ENCODE measurements around the gene PHLDB1.

PHLDB1 gene

DNA sequence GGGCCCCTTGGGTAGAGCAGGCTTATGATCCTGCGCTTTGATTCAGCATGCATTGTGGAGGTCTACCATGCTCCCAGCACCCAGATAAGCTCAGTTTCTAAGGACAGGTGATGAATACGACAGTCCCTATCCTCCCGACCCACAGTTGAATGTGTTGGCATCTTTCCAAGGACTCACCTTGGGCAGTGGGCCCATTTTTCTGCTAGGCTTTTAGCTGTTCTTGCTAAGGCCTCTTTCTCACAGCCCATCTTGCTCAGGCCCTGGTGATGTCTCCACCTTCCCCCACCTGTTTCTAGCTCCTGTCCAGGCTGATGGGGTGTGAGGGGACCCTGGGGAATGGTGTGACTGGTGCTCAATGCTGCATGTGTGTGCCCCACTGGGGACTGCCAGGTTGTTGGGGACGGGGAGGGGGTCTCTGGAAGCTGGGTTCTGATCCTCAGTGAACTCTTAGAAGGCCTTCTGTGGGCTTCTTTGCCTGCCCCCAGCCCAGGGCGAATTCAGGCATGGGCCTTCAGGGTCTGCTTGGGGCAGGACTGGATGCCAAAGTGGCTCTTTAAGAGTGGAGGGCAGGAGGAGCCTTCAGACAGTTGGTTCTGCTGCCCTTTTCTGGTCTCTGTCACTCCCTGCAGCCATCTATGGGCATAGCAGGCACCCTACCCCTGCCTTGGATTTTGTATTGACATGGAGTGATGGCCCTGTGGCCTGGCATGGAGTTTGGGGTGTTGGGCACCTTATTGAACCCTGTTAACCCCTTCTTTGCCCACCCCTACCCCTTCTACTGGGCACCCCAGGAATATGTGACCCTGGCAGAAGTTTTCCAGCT is 33.1 kb downstream of the PHLDB1 start:
- DNase-seq (ENCODE audit: low spot score), result no peak

DNA sequence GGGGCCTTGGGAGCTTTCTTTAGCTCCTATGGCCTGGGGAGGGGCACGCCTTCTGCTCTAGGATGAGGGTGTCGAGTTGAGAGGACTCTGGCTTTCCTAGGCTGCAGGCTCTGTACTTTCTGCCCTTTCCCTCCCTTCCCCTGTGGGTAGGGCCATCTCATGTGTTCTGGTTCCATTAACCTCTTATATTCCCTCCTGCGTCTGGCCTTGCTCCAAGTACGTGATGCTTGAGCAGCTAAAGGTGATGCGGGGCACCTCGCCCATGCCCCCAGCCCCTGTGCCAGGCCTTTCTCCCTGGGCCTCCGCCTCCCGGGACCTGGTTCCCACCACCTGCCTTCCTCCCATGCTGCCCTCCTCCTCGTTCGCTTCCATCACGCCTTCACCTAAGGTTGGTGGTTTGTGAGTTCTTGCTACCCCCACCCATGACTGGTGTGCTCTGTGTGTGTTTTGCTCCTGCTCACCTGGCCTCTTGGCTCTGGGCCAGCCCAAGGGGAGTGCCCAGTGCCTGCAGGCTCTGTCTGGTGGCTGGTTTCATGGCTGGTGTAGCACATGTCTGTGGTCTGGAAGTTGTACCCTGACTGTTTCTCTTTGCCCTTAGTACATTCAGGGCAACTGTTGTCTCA is 34.1 kb downstream of the PHLDB1 start:
- no peak for DNase-seq (ENCODE audit: low spot score)

DNA sequence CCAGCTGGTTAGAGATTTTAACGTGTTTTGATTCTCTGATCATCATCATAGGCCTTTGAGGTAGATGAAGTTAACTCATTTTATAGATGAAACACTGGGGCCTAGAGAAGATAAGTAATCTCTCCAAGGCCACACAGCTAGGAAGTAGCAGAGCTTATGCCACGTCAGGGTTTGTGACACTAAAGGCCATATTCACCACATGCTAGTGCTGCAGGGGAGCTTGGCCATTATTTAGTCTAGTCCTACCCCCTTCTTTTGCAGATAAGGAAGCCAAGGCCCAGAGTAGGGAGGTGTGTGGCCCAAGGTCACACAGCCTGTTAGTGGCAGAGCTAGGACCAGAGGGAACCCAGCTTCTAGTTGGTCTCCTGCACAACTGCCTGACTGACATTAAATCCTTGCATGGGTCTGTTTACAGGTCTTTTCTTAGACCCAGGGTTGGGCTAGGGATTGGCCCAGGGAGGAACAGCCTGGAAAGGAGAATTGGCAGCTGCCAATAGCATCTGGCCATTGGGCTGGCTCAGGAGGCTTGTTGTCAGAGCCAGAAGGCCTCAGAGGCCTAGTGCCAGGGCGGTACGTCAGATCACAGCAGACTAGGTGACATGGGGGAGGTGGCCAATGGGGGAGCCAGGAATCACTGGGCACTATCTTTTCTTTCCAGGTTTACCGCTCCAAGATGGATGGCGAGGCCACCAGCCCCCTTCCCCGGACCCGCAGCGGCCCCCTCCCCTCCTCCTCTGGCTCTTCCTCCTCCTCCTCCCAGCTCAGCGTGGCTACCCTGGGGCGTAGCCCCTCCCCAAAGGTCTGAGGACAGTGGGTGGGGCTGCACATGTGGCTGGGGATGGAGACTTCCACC is 36.0 kb downstream of the PHLDB1 start:
- DNase-seq (ENCODE audit: low spot score), result no peak

DNA sequence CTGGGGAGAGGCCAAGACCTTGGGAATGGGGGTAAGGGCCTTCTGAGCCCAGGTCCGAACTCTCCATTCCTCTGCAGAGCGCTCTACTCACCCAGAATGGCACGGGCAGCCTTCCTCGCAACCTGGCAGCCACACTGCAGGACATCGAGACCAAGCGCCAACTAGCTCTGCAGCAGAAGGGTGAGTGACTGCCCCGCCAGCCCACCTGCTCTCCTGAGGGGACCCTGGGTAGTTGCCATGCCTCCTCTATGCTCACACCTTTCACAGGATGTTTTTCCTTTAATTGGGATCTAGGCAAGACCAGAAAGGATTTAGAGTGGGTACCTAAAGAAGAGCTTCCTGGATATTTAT is 36.6 kb downstream of the PHLDB1 start:
- no peak for DNase-seq (ENCODE audit: low spot score)

DNA sequence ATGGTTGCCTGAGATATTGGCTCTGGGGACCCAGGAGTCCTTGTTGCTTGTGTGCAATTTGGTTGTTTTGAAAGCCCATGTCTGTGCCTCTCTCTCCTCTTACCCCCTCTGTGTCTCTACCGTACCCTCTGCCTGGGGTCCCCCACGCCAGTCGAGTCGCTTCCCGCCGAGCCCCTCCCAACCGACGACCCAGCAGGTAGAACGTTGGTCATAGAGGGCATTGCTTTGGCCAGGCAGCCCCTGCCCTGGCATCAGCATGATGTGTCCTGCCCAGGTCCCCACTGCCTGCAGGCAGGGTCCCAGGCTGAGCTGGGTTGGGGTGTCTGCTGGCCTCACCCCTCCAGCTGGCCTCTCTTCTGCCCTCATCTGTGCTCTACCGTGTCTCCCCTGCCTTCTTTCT is 37.1 kb downstream of the PHLDB1 start:
- no peak for DNase-seq (ENCODE audit: low spot score)

DNA sequence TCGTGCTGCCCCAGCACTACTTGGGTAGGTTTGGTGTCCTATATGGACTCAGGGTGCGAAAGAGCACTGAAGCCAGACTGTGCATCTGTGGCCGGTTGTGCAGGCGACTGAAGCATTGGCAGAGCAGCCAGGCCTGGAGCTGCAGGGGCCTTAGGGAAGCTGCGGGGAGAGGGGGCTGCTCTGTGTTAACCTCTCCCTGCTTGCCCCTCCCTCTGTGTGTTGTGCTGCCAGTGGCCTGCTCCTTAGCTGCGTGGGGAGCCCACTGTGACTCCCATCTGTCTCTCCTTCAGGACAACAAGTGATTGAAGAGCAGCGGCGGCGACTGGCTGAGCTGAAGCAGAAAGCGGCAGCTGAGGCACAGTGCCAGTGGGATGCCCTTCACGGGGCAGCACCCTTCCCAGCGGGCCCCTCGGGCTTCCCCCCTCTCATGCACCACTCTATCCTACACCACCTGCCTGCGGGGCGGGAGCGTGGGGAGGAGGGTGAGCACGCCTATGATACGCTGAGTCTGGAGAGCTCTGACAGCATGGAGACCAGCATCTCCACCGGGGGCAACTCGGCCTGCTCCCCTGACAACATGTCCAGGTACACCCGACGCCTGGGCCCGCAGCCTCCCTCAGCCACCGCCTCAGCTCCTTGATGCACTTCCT is 37.8 kb downstream of the PHLDB1 start:
- no peak for DNase-seq (ENCODE audit: low spot score)

DNA sequence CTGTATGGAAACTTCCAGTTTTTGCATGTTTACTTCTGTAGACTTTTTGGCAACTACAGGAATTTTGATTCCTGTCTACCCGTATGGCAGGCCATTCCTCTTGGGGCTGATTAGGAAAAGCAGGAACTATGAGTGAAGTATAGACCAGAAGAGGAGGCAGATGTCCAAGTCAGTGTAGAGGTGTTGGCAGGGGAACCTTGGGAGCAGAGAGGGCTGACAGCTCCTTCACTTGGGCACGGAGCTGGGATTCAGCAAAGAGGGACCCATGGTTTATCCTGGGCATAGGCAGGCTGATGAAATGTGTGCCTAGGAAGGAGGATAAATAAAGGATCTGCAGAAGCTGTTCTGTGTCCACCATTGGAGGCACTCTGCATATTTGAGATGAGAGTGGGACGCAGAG is 39.0 kb downstream of the PHLDB1 start:
- DNase-seq (ENCODE audit: low spot score), result no peak

DNA sequence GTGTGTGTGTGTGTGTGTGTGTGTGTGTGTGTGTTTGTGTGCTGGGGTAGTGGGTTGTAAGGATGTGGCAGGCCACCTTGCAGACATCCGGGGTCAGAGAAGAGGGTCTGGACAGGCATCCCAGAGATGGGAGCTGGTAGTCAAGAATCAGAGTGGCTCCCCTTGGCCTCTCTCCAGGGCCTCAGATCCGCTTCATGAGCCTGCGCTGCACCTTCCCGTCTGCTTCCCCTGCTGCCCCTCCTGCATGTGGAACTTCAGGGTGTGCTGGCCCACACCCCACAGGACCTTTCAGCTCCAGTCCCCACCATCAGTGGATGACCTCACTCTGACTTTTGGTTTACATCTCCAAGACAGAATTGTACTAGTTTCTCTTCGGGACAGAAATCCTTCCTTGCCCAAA is 40.9 kb downstream of the PHLDB1 start:
- DNase-seq (ENCODE audit: low spot score), result no peak

DNA sequence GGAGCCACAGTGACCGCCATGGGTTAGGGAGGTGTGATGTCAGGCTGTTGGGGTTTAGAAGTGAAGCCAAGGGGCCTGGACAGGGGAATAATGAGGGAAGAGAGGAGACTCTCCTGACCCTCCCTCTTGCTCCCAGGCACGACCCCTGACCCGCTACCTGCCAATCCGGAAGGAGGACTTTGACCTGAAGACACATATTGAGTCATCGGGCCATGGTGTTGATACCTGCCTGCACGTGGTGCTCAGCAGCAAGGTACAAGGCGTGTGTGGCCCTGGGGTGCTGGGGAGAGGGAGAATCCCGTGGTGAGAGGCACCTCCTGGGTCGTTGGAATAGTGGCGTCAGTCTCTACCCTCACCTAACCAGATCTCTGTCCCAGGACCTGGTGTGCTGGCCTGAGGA is 42.5 kb downstream of the PHLDB1 start:
- DNase-seq (ENCODE audit: low spot score), result no peak

DNA sequence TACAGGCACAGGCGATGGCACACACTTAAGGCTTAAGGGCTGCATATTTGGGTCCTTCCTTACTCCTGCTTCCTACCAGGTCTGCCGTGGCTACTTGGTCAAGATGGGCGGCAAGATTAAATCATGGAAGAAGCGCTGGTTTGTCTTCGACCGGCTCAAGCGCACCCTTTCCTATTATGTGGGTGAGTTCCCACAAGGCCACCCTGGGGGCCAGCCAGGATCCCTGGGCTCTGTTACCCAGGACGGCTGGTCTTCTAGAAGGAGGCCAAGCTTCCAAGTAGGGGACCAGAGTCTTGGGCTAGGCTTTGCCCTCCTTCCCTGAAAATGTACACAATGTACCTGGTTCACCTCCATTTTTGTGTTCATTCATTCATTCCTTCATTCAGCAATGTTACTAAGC is 43.0 kb downstream of the PHLDB1 start:
- no peak for DNase-seq (ENCODE audit: low spot score)

DNA sequence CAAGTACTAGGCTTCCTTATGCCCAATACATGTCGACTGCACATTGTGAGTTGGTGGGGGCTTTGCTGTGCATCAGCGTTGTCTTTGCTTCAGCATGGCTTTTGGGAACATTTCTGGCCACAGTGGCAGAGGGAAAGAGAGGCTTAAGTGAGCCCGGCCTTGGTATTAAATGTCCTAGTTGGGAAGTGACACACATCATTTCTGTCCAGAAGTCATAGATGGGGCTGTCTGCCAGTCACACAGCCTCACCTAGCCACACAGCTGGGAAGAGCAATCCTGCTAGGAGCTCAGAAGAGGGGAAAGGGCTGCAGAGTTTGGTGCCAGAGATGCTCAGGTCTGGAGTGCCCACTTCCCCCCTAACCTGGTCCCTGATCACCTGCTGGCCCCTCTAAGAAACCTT is 44.4 kb downstream of the PHLDB1 start:
- no peak for DNase-seq (ENCODE audit: low spot score)

DNA sequence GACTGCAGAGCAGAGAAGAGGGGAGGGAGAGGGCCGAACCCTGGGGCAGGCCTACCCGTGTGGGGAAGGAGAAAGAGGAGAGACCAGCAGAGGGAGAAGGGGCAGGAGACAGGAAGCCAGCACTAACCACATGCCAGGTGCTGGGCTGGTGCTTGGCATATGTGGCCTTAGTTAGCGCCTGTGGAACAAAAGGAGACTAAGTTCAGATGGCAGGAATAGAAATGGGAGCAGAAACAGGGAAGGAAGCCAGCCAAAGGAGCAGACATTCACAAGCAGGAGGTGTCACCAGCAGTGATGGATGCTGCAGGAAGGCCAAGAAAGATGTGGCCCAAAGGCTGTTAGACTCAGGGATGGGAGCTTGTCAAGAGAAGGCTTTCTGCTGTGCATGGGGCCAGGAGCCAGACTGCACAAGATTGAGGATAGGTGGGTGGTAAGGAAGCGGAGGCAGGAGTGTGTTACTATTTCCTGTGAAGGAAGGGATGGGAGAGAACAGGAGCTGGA is 45.3 kb downstream of the PHLDB1 start:
- no peak for DNase-seq (ENCODE audit: low spot score)

DNA sequence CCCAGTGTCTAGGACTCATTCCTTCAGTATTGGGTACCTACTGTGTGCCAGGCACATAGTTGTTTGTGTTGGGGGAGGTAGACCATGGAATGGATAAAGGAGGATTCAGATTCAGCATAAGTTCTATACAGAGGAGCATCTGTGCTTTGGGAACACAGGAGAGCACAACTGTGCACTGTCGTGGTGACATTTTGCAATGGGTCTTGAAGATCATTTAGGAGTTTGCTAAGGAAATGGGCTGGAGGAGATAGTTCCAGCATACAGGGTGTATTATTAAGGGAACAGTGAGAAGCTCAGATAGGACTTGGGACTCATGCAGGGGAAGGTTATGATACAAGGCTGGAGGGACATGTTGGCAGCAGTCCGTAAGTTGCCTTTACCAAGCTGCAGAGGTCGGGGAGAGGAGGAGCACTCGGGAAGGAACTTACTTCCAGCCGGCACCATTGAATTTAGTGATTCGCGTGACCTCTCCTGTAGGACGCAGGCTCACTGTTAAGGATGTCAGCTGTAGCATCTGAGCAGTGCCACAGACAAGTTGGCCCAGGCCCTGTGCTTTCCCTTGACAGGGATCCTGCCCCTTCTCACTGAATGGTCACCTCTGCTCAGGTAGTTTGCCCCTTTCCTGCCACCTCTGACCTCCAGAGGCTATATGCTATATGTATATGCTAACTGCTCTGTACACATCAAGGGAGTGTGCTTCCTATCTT is 46.4 kb downstream of the PHLDB1 start:
- DNase-seq (ENCODE audit: low spot score), result no peak

DNA sequence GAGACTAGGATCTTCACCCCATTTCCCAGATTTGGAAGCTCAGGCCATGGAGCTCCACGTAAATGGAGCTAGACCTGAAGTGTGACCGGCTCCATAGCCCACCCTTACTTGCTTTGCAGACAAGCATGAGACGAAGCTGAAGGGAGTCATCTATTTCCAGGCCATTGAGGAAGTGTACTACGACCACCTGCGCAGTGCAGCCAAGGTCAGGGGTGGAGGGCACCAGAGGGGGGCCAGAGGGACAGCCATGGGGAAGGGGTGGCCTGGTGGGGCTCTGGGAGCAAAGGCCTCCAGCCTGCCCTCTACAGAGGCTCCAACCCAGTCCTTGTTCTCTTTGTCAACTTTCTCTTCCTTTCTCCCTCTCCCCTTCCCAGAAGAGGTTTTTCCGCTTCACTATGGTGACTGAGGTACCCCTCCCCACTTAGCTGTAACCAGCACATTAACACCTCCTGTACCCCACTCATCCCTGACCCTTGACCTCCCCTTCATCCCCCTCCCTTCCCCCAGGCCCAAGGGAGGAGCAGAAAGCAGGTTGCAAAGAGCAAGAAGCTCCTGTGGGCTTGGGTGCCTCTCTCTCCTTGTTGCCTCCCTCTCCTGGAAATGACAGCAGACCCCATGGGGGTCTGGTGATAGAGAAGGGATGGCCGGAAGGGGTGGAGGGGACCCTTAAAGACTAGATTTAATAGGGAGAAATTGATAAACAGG is 48.2 kb downstream of the PHLDB1 start:
- no peak for DNase-seq (ENCODE audit: low spot score)

DNA sequence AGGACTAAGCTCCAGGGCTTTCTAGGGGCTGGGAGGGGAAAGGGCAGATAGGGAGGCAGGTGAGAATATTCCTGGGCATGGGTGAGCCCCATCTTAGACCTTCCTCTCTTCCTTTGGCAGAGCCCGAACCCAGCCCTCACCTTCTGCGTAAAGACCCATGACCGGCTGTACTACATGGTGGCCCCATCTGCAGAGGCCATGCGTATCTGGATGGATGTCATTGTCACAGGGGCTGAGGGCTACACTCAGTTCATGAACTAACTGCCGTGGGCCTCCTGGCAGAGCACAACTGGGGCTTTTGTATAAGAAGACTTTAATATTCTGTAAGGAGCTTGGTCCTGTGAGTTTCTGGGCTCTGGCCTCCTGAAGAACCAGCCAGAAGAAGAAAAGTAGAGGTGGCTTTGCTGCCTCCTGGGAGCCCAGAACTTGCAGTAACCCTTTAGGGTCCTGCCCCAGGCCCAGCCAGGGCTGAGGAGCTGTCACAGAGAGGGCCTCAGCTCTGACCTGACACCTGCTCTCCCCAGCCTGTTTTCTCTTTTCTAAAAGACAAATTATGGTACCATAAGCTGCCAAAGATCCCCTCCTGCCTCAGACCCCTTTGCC is 49.2 kb downstream of the PHLDB1 start:
- DNase-seq (ENCODE audit: low spot score), result no peak

DNA sequence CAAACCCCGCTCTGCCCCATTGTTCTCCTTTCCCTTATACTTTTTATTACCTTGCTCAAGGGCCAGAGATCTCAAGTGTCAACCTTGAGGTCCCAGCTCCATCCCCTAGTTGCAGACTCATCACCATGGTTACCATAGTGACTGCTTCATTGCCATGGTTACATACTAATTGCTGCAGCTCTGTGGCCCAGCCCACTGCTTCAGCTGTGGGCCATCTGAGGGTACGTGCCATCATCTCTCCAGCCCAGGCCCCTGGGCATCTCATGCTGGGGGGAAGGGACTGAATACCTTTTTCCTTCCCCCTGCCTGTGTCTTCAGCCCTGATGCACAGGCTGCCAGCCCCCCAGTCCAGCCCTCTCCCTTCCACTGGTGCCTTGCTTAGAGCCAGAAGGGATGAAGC is 49.8 kb downstream of the PHLDB1 start:
- no peak for DNase-seq (ENCODE audit: low spot score)

DNA sequence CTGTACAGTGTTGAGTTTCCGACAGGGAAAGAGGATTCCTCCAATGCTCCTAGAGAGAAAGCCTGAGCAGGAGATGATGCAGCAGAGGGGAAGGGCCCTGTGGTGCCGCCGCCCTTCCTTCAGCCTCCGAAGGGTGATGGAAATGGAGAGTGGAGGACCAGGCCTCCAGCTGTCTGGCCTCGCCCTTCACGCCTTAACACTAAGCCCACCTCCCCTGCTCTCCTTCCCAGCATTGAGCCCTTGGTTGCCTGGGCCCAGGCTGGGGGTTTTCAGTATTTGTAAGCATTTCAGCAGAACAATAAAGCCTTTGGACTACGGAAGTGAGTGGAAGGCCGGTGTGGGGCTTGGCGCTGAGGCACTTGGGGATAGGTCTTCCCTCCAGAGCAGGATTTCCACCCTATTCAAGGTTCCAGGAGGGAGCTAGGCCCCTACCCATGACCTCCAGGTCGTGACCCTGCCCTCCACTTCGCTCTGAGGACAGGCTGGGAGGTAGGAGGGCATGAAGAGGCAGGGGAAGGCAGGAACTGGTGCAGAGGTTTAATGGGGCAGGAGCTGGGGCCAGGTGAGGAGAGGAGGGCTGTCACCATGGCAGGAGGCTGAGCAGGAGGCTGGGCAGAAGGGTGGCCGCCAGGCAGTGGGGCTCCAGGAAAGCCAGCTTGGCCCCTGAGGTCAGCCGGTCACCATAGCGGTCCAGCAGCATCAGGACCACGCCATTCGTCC is 50.5 kb downstream of the PHLDB1 start:
- DNase-seq (ENCODE audit: low spot score), result no peak

DNA sequence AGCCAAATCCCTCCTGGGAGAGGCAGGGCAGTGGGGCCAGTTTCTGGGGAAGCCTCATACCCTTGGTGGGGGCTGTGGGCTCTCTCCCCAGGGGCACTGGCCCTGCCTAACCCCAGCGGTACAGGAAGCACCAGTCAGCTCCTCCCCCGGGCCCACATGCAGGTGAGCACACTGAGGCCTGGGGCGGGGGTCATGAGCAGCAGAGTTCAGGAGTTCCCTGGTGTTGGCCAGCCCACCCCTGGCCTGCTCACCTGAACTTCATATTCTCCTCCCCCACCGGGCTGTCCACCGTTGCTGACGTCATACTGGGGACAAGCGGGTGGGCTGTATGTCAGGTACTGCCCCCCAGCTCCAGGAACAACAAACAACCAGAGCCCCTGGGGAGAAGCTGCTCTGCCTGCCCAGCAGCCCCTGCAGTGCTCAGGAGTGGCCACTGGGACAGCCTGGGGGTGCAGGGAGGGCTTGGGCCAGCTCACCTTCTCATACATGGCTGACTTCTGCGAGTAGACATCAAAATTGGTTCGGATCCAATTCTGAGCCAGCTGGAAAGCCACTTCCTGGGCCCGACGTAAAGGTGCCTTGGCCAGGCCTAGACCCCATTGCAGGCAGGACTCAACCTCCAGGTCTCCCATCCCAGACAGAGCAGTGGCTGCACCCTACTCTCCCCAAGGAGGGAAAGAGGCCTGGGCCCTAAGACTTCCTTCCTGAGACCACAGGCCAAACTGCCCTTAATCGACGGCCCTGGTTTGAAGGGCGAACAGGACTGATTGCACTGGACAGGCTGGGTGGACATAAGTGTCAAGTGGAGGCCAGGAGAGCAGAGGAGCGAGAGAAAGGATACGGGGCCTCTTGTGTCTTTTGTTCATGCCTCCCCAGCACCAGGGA is 51.3 kb downstream of the PHLDB1 start:
- peak; percentile 23 for DNase-seq (ENCODE audit: low spot score)
